HepG2 (cell line): ENCODE measurements around the gene TMEM165.

Experiments
- AGO2 ChIP-seq: fragments of 200-400 bp; formaldehyde crosslinking; optimal IDR thresholded peaks from 2 replicates; pipeline ENCODE3; 2017; ENCODE audit warnings: mild to moderate bottlenecking, low read depth, low read length, moderate library complexity
- GZF1 ChIP-seq: sonication (generic); formaldehyde crosslinking; IDR thresholded peaks from 2 replicates; pipeline ENCODE4 v1.5.1; 2020; ENCODE audit warnings: mild to moderate bottlenecking, missing genetic modification reagents
- SOX6 ChIP-seq, 2 experiments: fragments of 450-650 bp in 1 of 2; sonication (generic) in 1 of 2; formaldehyde crosslinking in 1 of 2; IDR thresholded peaks; 2 replicates each; pipeline versions ENCODE4 v1.4.0 to v1.6.1; 2017 to 2020; ENCODE audit warnings: antibody characterized with exemption in 1 of 2, mild to moderate bottlenecking in 1 of 2, missing genetic modification reagents in 1 of 2
- ZNF549 ChIP-seq: sonication (generic); formaldehyde crosslinking; IDR thresholded peaks from 2 replicates; pipeline ENCODE4 v1.5.0; 2020; ENCODE audit warnings: missing genetic modification reagents
- TF ChIP-seq, protein P1 (sequence below): IDR thresholded peaks from 2 replicates; pipeline ENCODE4 v1.6.1; 2016
- TF ChIP-seq, protein P2 (sequence below): sonication (generic); formaldehyde crosslinking; IDR thresholded peaks from 2 replicates; pipeline ENCODE4 v1.5.0; 2020; ENCODE audit warnings: missing genetic modification reagents, mild to moderate bottlenecking, borderline replicate concordance
- TF ChIP-seq, protein P3 (sequence below): sonication (generic); formaldehyde crosslinking; IDR thresholded peaks from 2 replicates; pipeline ENCODE4 v1.4.0; 2020; ENCODE audit warnings: missing genetic modification reagents

DNA sequence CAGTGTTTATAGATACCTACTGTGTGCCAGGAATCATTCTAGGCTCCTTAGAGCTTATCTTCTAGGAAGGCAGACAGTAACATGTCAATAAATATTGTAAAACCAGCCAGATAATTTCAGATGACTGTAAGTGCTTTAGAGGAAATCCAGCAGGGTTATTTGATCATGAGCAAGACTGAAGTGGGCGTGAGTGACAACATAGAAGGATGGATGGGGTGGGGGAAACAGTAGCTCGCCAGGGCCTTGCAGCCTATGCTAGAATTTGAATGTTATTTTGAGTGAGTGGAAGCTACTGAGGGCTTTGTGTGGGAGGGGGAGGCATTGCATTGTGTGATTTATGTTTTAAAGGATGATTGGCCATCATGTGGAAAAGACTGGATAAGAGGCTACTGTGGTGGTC, 43.0 kb upstream of the TMEM165 start:
- TF ChIP-seq ZNF549 (CRISPR knock-in tag) (no peak), GZF1 (CRISPR knock-in tag) (no peak), SOX6 (IDR thresholded peaks at IDR 0.05) (no peak), SOX6 (CRISPR knock-in tag; IDR thresholded peaks at IDR 0.05) (no peak), AGO2 (no peak)
- TF ChIP-seq, protein P1, sequence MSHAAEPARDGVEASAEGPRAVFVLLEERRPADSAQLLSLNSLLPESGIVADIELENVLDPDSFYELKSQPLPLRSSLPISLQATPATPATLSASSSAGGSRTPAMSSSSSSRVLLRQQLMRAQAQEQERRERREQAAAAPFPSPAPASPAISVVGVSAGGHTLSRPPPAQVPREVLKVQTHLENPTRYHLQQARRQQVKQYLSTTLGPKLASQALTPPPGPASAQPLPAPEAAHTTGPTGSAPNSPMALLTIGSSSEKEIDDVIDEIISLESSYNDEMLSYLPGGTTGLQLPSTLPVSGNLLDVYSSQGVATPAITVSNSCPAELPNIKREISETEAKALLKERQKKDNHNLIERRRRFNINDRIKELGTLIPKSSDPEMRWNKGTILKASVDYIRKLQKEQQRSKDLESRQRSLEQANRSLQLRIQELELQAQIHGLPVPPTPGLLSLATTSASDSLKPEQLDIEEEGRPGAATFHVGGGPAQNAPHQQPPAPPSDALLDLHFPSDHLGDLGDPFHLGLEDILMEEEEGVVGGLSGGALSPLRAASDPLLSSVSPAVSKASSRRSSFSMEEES (CRISPR knock-in tag), result no peak
- TF ChIP-seq, protein P2, sequence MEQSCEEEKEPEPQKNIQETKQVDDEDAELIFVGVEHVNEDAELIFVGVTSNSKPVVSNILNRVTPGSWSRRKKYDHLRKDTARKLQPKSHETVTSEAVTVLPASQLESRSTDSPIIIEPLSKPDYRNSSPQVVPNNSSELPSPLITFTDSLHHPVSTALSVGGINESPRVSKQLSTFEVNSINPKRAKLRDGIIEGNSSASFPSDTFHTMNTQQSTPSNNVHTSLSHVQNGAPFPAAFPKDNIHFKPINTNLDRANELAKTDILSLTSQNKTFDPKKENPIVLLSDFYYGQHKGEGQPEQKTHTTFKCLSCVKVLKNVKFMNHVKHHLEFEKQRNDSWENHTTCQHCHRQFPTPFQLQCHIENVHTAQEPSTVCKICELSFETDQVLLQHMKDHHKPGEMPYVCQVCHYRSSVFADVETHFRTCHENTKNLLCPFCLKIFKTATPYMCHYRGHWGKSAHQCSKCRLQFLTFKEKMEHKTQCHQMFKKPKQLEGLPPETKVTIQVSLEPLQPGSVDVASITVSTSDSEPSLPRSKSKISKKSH (CRISPR knock-in tag), result no peak
- TF ChIP-seq, protein P3, sequence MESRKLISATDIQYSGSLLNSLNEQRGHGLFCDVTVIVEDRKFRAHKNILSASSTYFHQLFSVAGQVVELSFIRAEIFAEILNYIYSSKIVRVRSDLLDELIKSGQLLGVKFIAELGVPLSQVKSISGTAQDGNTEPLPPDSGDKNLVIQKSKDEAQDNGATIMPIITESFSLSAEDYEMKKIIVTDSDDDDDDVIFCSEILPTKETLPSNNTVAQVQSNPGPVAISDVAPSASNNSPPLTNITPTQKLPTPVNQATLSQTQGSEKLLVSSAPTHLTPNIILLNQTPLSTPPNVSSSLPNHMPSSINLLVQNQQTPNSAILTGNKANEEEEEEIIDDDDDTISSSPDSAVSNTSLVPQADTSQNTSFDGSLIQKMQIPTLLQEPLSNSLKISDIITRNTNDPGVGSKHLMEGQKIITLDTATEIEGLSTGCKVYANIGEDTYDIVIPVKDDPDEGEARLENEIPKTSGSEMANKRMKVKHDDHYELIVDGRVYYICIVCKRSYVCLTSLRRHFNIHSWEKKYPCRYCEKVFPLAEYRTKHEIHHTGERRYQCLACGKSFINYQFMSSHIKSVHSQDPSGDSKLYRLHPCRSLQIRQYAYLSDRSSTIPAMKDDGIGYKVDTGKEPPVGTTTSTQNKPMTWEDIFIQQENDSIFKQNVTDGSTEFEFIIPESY (CRISPR knock-in tag), result no peak
